Dendritic cell treated with granulocyte-macrophage colony-stimulating factor and Interleukin-4, amounts not matched to agents 40 ng/mL and 50 ng/mL, for 4 days (primary cell): ENCODE measurements around the gene CTNND2.

ENCODE experiments used
- H3K27ac Mint-ChIP-seq: one replicate; pipeline ENCODE4 v1.8.0; 2022; ENCODE audit warnings: mild to moderate bottlenecking, mixed read lengths
- H3K27me3 Mint-ChIP-seq: one replicate; pipeline ENCODE4 v1.8.0; 2022; ENCODE audit warnings: mild to moderate bottlenecking, mixed read lengths
- H3K36me3 Mint-ChIP-seq: one replicate; pipeline ENCODE4 v1.8.0; 2022; ENCODE audit warnings: low read depth, mixed read lengths
- H3K4me1 Mint-ChIP-seq: one replicate; pipeline ENCODE4 v1.8.0; 2022; ENCODE audit warnings: low read depth, mixed read lengths
- H3K4me3 Mint-ChIP-seq: one replicate; pipeline ENCODE4 v1.8.0; 2022; ENCODE audit warnings: mild to moderate bottlenecking, moderate library complexity, mixed read lengths
- H3K9me3 Mint-ChIP-seq: one replicate; pipeline ENCODE4 v1.8.0; 2022; ENCODE audit warnings: mixed read lengths
- intact Hi-C: fragments of 100-400 bp; cut with micrococcal nuclease; formaldehyde crosslinking; loops from one replicate; pipeline ENCODE4 v1.15.0; 2022

Gene CTNND2

DNA sequence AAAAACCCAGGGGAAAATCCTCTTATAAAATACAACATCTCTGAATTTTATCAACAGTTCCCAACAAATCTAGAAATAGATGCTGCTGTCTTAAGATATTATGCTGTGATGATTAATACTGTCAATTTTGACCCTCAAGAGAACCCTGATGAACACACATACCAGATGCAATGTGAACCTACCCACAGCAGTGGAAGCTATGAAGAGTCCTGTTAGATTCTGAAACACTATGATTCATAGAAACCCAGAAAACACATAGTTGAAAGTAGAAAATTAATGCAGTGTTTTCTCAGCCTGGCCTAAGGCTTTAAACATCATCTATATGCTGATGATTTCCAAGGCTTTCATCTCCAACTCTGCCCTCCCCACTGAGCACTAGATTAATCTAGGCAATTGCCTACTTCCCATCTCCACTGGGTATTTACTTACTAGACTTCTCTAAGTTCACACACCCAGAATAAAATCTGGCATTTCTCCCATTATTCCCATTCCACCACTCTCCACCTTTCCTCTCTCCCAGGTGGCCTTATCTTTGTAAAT is 296.2 kb downstream of the CTNND2 start:
- Mint-ChIP-seq H3K9me3 (peaks cover 9% of the 10 kb centered on the region), H3K27ac (no peak overlapping the region)

DNA sequence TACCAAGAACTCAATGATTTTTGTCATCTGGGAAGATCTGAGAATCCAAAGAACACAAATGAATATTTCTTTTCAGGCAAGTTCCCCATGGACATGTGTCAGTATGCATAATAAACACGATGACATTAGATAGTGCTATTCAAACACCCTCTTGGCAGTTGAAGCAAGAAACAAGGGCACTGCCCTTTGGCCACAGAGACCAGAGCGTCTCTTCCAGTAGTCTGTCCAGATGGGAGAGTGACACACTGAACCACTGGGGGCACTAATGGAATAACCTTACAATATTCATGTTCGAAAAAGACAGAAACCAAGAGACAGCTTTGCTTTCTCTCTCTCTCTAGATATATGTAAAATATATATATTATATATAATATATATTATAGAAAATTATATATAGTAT is 301.9 kb downstream of the CTNND2 start:
- Mint-ChIP-seq H3K4me3 (no peak overlapping the region), H3K27me3 (no peaks in the 10 kb centered on the region), H3K9me3 (no peaks in the 10 kb centered on the region), H3K36me3 (no peaks in the 10 kb centered on the region), H3K27ac (no peak overlapping the region), H3K4me1 (no peaks in the 10 kb centered on the region)
- intact Hi-C loops, result no loop called here

More for the DNA sequence above, 296.2 kb downstream of the CTNND2 start:
- intact Hi-C loops, result no loop called here
- no peaks in the 10 kb centered on the region for H3K36me3 Mint-ChIP-seq
- H3K4me1 Mint-ChIP-seq, result no peaks in the 10 kb centered on the region
- H3K27me3 Mint-ChIP-seq, result no peaks in the 10 kb centered on the region
- H3K4me3 Mint-ChIP-seq, result no peak overlapping the region

DNA sequence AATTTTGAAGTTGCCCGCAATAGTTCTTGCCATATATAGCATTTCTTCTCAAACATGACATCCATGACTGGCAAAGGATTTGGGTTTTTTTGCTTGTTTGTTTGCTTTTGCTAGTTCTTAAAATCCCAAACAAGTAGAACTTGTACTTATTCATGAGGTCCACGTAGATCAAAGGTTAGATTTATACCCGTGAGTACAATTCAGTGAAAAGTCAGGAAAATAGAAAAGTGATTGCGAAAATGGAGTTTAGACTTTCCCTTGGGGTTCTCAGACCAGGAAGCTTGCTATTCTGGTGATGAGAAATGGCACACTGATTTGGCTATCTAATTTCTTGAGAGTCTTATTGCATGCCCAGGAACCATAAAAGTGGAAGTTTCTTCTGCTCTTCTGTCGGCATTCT is 304.7 kb downstream of the CTNND2 start:
- no peaks in the 10 kb centered on the region for H3K36me3 Mint-ChIP-seq
- H3K9me3 Mint-ChIP-seq, result no peaks in the 10 kb centered on the region
- no peaks in the 10 kb centered on the region for H3K27me3 Mint-ChIP-seq
- intact Hi-C loops, result no loop called here
- H3K4me1 Mint-ChIP-seq, result no peaks in the 10 kb centered on the region
- H3K27ac Mint-ChIP-seq, result no peak overlapping the region
- H3K4me3 Mint-ChIP-seq, result no peak overlapping the region

DNA sequence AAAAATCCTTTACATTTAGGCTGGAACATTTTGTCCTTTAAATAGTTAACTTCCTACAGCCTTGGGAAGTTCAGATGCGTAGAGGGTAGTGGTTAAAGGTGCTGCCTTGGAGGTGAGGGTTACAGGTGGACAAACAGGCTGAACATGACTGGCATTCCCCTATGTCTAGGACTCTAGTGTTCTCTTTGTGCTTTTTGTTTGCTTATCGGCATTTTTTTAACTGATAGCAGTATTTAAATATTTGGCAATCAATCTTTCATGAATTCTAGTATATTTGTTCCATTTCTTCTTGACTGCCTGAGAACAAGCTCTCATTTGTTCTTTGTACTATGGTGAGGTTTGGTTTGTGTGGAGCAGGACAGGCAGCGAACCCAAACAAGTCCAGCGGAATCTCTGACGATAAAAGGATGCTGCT is 307.6 kb downstream of the CTNND2 start:
- intact Hi-C loops, result no loop called here
- Mint-ChIP-seq H3K36me3 (no peaks in the 10 kb centered on the region), H3K4me3 (no peak overlapping the region), H3K4me1 (no peaks in the 10 kb centered on the region), H3K27me3 (no peaks in the 10 kb centered on the region), H3K27ac (no peak overlapping the region), H3K9me3 (peaks cover 11% of the 10 kb centered on the region)

DNA sequence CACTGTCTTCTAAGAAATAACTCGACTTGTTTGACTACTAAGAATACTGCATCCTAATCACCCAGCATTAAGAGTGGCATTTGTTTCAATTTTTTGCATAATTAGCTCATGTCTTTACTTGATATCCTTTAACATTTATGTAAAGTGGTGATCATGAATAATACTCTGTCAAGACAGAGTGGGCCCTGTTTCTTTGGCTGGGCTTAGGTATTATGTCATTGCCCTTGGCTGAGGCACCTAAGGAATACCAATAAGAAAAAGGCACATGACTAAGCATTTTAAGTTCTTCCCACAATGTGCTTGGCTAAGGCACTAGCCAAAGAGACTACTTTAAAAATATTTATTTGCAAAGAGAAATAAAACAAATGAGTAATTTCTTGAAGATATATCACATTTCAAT is 308.1 kb downstream of the CTNND2 start:
- H3K27ac Mint-ChIP-seq, result no peak overlapping the region
- H3K4me1 Mint-ChIP-seq, result no peaks in the 10 kb centered on the region
- no peaks in the 10 kb centered on the region for H3K27me3 Mint-ChIP-seq
- intact Hi-C loops, result no loop called here
- H3K4me3 Mint-ChIP-seq, result no peak overlapping the region
- H3K36me3 Mint-ChIP-seq, result no peaks in the 10 kb centered on the region
- peaks cover 13% of the 10 kb centered on the region for H3K9me3 Mint-ChIP-seq

DNA sequence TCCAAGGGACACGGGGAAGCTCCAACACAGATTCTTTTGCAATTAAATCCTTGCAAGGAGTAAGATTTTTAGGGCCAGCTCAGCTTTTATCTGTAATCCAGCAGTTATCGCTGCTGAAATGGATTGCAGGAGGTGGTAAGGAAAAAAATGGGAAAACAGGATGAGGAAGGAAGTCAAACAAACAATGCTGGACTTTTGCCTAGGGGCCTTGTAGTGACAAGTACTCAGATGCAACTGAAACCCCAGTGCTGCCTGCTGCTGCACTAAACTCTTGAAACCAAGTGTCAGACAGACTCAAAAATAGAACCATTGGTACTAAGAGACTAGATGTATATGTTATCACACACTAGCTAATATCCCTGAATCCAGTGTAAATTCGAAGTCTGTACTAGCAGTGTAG is 309.2 kb downstream of the CTNND2 start:
- Mint-ChIP-seq H3K4me1 (no peaks in the 10 kb centered on the region), H3K9me3 (peaks cover 13% of the 10 kb centered on the region), H3K36me3 (no peaks in the 10 kb centered on the region), H3K4me3 (no peak overlapping the region), H3K27me3 (no peaks in the 10 kb centered on the region), H3K27ac (no peak overlapping the region)
- intact Hi-C loops, result no loop called here

- Mint-ChIP-seq H3K36me3 (no peaks in the 10 kb centered on the region), H3K4me1 (no peaks in the 10 kb centered on the region)
Observed at GRCh38 chr5:11594021-11594420, 310.2 kb downstream of the CTNND2 start.

DNA sequence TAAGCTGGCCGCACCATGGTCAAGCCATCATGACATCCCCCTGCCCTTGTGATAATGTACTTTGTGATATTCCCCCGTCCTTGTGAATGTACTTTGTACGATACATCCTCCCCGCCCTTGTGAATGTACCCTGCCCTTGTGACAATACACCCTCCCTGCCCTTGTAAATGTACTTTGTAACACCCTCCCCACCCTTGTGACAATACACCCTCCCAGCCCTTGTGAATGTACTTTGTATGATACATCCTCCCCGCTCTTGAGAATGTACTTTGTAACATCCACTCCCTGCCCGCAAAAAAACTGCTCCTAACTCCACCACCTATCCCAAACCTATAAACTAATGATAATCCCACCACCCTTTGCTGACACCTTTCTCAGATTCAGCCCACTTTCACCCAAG is 313.8 kb downstream of the CTNND2 start:
- intact Hi-C loops, result no loop called here
- no peak overlapping the region for H3K27ac Mint-ChIP-seq
- no peaks in the 10 kb centered on the region for H3K4me1 Mint-ChIP-seq
- H3K9me3 Mint-ChIP-seq, result peaks cover 13% of the 10 kb centered on the region
- H3K36me3 Mint-ChIP-seq, result no peaks in the 10 kb centered on the region
- H3K4me3 Mint-ChIP-seq, result no peak overlapping the region
- no peaks in the 10 kb centered on the region for H3K27me3 Mint-ChIP-seq

More at GRCh38 chr5:11594021-11594420, 310.2 kb downstream of the CTNND2 start:
- Mint-ChIP-seq H3K27ac (no peak overlapping the region), H3K4me3 (no peak overlapping the region), H3K9me3 (peaks cover 13% of the 10 kb centered on the region), H3K27me3 (no peaks in the 10 kb centered on the region)
- intact Hi-C loops, result no loop called here

- H3K27me3 Mint-ChIP-seq, result no peaks in the 10 kb centered on the region
- peaks cover 13% of the 10 kb centered on the region for H3K9me3 Mint-ChIP-seq
- intact Hi-C loops, result no loop called here
- no peak overlapping the region for H3K27ac Mint-ChIP-seq
- H3K4me1 Mint-ChIP-seq, result no peaks in the 10 kb centered on the region
- no peak overlapping the region for H3K4me3 Mint-ChIP-seq
- H3K36me3 Mint-ChIP-seq, result no peaks in the 10 kb centered on the region
Observed at GRCh38 chr5:11588803-11589202, 315.4 kb downstream of the CTNND2 start.

DNA sequence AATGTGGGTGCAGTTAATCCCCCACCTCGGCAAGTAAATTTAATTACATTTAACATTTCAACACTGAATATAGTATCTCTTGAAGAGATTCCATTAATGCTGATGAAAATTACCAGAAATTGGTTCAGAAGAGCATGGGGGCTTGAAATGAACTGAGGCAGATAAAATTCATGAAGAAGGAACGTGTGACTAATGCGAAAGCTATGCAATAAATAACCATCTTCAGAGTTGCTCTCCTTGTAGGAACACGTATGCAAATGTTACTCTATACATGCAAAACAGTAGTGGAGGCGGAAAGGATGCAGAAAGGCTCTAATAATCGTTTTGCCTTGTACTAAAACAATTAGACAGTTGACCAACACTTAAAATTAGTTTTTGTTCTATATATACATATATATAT is 320.2 kb downstream of the CTNND2 start:
- H3K27ac Mint-ChIP-seq, result no peak overlapping the region
- H3K4me1 Mint-ChIP-seq, result no peaks in the 10 kb centered on the region
- no peaks in the 10 kb centered on the region for H3K36me3 Mint-ChIP-seq
- no peak overlapping the region for H3K4me3 Mint-ChIP-seq
- intact Hi-C loops, result no loop called here
- no peaks in the 10 kb centered on the region for H3K27me3 Mint-ChIP-seq
- H3K9me3 Mint-ChIP-seq, result no peaks in the 10 kb centered on the region

DNA sequence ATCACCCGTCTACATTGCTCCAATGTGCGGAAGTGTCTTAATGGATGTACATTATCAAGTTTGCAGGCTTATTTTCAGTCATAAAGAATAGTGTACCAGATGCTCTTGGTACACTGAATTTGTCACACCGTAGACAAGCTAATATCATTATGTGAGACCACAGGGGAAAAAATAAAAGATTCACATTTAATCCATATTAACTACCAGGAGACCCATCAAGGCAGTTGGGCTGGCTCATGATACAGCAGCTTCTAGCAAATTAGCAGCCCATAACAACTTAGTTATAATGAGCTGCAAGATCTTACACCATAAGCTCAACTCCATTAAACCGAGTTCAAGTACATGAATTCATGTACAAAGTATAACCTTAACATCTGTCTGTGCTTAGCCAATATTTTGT is 324.9 kb downstream of the CTNND2 start:
- H3K27ac Mint-ChIP-seq, result no peak overlapping the region
- H3K9me3 Mint-ChIP-seq, result no peaks in the 10 kb centered on the region
- no peaks in the 10 kb centered on the region for H3K27me3 Mint-ChIP-seq
- H3K4me1 Mint-ChIP-seq, result no peaks in the 10 kb centered on the region
- intact Hi-C loops, result no loop called here
- no peaks in the 10 kb centered on the region for H3K36me3 Mint-ChIP-seq
- H3K4me3 Mint-ChIP-seq, result no peak overlapping the region

DNA sequence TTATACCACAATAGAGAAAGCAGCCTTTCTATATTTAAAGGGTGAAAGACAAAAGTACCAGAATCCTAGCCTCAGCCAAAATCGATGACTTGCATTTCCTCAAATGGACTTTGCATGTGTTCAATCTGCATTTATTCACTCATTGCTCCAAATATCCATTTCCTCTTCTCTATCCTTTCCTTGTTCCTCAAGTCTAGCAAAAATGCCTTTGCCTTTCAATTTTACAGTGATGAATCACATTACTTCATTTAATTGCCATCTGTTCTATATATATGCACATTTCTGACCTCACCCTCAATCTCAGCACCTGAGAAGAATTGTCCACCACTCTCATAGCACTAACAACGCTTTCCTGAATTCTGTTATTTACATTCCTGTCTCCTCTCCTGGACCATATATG is 329.5 kb downstream of the CTNND2 start:
- Mint-ChIP-seq H3K4me3 (no peak overlapping the region), H3K36me3 (no peaks in the 10 kb centered on the region), H3K27ac (no peak overlapping the region), H3K9me3 (no peaks in the 10 kb centered on the region), H3K27me3 (no peaks in the 10 kb centered on the region), H3K4me1 (no peaks in the 10 kb centered on the region)
- intact Hi-C loops, result no loop called here

DNA sequence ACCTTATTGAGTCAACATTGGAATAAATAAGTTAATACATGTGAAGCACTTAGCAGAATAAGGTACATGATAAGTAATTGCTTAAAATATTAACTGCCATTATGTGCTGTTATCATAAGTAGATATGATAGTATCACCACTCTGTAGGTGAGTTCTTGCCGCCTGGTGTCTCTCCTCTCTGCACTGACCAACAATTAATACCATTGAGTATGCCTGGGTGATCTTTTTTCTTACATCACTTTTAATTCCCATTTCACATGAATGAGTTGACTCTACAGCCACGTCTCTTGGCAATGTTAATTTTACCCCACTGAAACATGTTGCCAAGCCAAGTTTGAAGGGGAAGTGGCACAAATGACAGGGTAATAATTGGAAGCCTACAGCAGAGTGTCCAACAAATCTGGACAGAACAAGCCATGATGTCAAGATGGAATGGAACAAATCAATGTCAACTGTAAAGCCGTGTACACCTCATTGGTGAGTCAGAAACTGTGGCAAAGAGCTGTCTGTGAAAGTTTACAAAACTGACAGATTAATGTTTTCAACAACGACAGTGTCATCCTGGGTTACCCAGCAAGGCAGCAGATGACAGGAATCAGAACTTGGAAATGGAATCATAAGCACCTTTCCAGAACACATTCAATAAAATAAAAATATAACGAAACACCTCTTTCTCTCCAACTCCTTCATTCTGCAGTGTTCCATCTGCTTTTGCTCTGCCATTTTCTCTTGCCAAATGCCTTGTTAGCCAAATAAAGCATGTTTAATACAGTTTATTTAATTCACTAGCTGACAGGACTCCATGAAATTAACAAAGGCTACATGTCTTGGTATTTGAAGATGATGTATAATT is 330.9 kb downstream of the CTNND2 start:
- Mint-ChIP-seq H3K4me1 (no peaks in the 10 kb centered on the region), H3K9me3 (no peaks in the 10 kb centered on the region), H3K27me3 (no peaks in the 10 kb centered on the region), H3K27ac (no peak overlapping the region), H3K36me3 (no peaks in the 10 kb centered on the region), H3K4me3 (no peak overlapping the region)
- intact Hi-C loops, result no loop called here

- peaks cover 8% of the 10 kb centered on the region for H3K9me3 Mint-ChIP-seq
- H3K36me3 Mint-ChIP-seq, result no peaks in the 10 kb centered on the region
- intact Hi-C loops, result no loop called here
- no peaks in the 10 kb centered on the region for H3K27me3 Mint-ChIP-seq
- no peak overlapping the region for H3K27ac Mint-ChIP-seq
- H3K4me1 Mint-ChIP-seq, result no peaks in the 10 kb centered on the region
- H3K4me3 Mint-ChIP-seq, result no peak overlapping the region
Observed at GRCh38 chr5:11564706-11565105, 339.5 kb downstream of the CTNND2 start.

GRCh38 chr5:11563822-11564221 is 340.4 kb downstream of the CTNND2 start:
- Mint-ChIP-seq H3K9me3 (peaks cover 8% of the 10 kb centered on the region), H3K4me1 (no peaks in the 10 kb centered on the region), H3K27ac (no peak overlapping the region), H3K27me3 (no peaks in the 10 kb centered on the region), H3K36me3 (no peaks in the 10 kb centered on the region), H3K4me3 (no peak overlapping the region)
- intact Hi-C loops, result no loop called here
